ENCODE results near the gene GCK. TPM values are rescaled to one million over a fixed set of nuclear protein-coding genes. Genes with fewer than 3 reads are reported as not detected.
"Not testable (repeated sequence)": the region's sequence is repeated elsewhere in the genome, so short reads cannot be mapped to it uniquely, and the experiment has no call there.

GCK gene
- total RNA-seq, 2 experiments from 2014 or later = 2.1 to 3.3 TPM

DNA sequence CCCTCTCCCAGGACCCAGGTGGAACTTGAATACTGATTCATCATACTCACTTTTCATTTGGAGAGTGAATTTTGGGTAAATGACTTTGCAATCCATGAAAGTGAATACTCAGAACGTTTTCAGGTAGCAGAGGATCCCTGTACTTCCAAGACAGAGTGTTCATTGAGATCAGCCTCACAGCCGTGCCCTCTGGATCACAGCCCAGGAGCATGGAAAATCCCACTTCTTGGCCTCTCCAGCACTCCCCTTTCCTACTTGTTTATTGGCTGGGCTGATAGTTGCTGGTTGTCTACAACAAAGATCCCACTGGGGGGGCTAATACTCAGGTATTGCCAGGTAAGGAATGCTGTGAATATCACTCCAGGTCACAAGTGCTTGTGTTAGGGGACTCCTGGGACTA lies 5.9 kb downstream of the GCK start:
- no peaks in the 10 kb centered on the region for H3K4me1 Mint-ChIP-seq (ENCODE audit: low read depth)
- intact Hi-C loops (cut with micrococcal nuclease) = no loop called here

DNA sequence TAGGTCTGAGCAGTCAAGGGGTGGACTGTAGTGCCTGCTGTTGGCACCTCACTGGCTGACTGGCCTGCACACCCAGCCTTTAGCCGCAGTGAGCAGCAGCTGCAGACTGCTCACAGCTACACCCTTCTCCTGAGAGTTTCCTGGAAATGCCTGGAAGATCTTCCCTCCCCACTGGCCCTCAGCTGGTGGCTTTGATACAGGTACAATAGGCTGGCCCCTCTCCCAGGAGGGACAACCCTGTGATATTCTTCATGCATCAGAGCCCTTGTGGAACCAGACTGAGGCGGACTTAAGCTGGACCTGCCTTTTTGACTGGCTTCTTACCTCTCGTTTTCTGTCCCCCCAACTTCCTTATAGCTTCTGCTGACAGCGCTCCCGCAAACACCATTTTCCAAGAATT lies 6.4 kb downstream of the GCK start:
- Mint-ChIP-seq H3K4me1 (ENCODE audit: low read depth) (no peaks in the 10 kb centered on the region), H3K27me3 (ENCODE audit: low read depth) (no peaks in the 10 kb centered on the region), H3K4me3 (no peak overlapping the region), H3K9me3 (peaks cover 6% of the 10 kb centered on the region), H3K36me3 (ENCODE audit: low read depth) (no peaks in the 10 kb centered on the region), H3K27ac (no peak overlapping the region)
- intact Hi-C loops (cut with micrococcal nuclease) = no loop called here
- DNase-seq = no peak
- CTCF ChIA-PET = no interaction called here

More for the DNA sequence above, 5.9 kb downstream of the GCK start:
- CTCF ChIA-PET = no interaction called here
- peaks cover 6% of the 10 kb centered on the region for H3K9me3 Mint-ChIP-seq
- H3K27ac Mint-ChIP-seq = no peak overlapping the region
- no peaks in the 10 kb centered on the region for H3K36me3 Mint-ChIP-seq (ENCODE audit: low read depth)
- DNase-seq = no peak
- no peaks in the 10 kb centered on the region for H3K27me3 Mint-ChIP-seq (ENCODE audit: low read depth)
- no peak overlapping the region for H3K4me3 Mint-ChIP-seq

DNA sequence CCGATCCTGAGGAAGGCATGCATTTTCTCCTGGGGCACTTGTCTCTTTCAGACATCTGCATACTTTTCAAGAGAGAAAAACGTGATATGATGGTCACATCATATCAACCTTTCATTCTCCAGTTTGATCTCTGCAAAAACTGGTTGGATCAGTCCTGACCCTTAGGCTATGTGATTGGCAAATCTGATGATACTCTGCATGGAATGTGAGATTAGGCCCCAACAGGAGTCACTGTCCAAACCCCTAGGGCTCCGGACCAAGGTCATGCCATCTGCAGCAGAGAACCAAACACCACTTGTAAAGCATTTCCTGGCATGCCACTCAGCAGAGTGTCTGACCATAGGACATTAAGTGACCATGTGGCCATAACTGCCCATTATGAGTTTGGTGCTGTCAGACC lies 8.6 kb downstream of the GCK start:
- DNase-seq = no peak
- Mint-ChIP-seq H3K4me3 (no peak overlapping the region), H3K27ac (no peak overlapping the region), H3K4me1 (ENCODE audit: low read depth) (no peaks in the 10 kb centered on the region), H3K36me3 (ENCODE audit: low read depth) (no peaks in the 10 kb centered on the region), H3K27me3 (ENCODE audit: low read depth) (peaks cover 2% of the 10 kb centered on the region), H3K9me3 (peaks cover 6% of the 10 kb centered on the region)
- CTCF ChIA-PET = no interaction called here
- intact Hi-C loops (cut with micrococcal nuclease) = no loop called here

DNA sequence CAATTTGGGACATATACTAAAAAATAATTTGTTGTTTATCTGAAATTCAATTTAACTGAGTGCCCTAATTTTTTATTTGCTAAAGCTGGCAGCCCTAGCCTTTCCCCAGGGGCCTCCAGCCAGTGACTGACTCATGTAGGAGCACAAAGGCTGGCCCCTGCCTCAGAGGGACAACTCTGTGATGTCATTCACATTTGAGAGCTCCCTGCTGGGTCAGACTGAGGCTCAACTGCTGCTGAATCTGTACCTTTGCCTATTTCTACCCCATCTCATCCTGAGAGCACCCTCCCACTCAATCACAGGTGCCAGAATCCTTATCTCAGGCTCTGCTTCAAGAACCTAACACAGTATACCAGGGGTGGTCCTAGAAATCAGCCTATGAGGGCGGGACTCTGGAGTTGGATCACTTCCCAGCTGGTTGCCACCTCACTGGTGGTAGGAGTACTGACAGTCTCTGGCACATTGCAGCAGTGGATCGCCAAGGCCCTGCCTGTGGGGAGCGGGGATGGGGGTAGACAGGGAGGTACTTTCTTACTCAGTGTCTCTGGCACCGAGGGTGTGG lies 11.6 kb downstream of the GCK start:
- H3K4me3 Mint-ChIP-seq = no peak overlapping the region
- no peaks in the 10 kb centered on the region for H3K4me1 Mint-ChIP-seq (ENCODE audit: low read depth)
- no peak for DNase-seq
- intact Hi-C loops (cut with micrococcal nuclease) = no loop called here
- H3K27me3 Mint-ChIP-seq (ENCODE audit: low read depth) = peaks cover 2% of the 10 kb centered on the region
- H3K9me3 Mint-ChIP-seq = peaks cover 2% of the 10 kb centered on the region
- no peaks in the 10 kb centered on the region for H3K36me3 Mint-ChIP-seq (ENCODE audit: low read depth)
- H3K27ac Mint-ChIP-seq = no peak overlapping the region
- CTCF ChIA-PET = no interaction called here

DNA sequence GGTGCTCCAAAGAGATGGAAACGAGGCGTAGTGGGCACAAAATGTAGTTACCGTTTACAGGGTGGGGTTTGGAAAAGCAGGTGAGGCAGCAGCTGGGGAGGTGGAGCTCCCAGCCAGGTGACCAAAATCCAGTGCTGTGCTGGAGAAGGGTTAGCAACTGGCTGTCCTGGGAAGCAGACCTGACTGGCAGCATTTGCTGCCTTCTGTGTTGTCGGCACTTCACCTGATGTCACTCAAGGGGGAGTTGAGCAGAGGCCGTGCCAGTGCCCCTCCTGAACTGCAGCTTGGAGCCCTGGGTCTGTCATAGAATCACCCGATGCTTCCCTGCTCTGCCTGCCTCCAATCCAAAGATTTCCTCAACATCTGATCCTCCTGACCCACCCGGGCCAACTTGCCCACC lies 12.8 kb downstream of the GCK start:
- intact Hi-C loops (cut with micrococcal nuclease) = no loop called here
- peaks cover 2% of the 10 kb centered on the region for H3K27me3 Mint-ChIP-seq (ENCODE audit: low read depth)
- H3K36me3 Mint-ChIP-seq (ENCODE audit: low read depth) = no peaks in the 10 kb centered on the region
- no peak for DNase-seq
- no peaks in the 10 kb centered on the region for H3K9me3 Mint-ChIP-seq
- no peak overlapping the region for H3K27ac Mint-ChIP-seq
- CTCF ChIA-PET = interaction anchor here (1.2 kb wide), 1 partner anchor 19 kb away, joined by 4 read pairs; no protein-coding TSS in a partner anchor
- no peaks in the 10 kb centered on the region for H3K4me1 Mint-ChIP-seq (ENCODE audit: low read depth)
- H3K4me3 Mint-ChIP-seq = no peak overlapping the region

DNA sequence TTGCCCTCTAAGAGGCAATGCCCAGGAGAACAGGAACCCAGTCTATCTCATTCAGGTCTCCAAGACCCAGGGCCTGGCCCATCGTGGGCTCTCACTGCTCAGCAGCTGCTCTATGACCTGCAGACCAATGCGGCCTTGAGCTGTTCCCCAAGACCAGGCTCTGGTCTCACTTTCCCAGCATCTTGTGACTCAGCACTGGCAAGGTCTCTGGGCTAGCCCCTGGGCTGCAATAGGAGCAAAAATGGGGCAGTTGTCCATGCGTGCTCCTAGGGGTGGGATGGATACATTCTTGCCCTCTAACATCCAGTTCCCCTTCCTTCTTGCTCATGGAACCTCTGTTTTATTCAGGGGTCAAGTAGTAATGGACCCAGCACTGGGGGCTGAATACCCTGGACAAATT lies 13.5 kb downstream of the GCK start:
- DNase-seq = no peak
- Mint-ChIP-seq H3K4me1 (ENCODE audit: low read depth) (no peaks in the 10 kb centered on the region), H3K27ac (no peak overlapping the region), H3K9me3 (no peaks in the 10 kb centered on the region), H3K27me3 (ENCODE audit: low read depth) (peaks cover 2% of the 10 kb centered on the region), H3K36me3 (ENCODE audit: low read depth) (no peaks in the 10 kb centered on the region), H3K4me3 (no peak overlapping the region)
- intact Hi-C loops (cut with micrococcal nuclease) = no loop called here
- CTCF ChIA-PET = interaction anchor here (1.2 kb wide), 1 partner anchor 20 kb away, joined by 4 read pairs; no protein-coding TSS in a partner anchor

DNA sequence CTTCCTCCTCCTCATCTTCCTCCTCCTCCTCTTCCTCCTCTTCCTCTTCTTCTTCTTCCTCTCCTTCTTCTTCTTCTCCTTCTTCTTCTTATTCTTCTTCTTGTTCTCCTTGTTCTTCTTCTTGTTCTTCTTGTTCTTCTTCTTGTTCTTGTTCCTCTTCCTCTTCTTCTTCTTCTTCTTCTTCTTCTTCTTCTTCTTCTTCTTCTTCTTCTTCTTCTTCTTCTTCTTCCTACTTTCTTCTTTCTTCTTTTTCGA lies 14.6 kb downstream of the GCK start:
- H3K36me3 Mint-ChIP-seq (ENCODE audit: low read depth); DNase-seq; H3K9me3 Mint-ChIP-seq; H3K27ac Mint-ChIP-seq; H3K4me1 Mint-ChIP-seq (ENCODE audit: low read depth); CTCF ChIA-PET; intact Hi-C loops (cut with micrococcal nuclease); H3K27me3 Mint-ChIP-seq (ENCODE audit: low read depth); H3K4me3 Mint-ChIP-seq: not testable (repeated sequence)

DNA sequence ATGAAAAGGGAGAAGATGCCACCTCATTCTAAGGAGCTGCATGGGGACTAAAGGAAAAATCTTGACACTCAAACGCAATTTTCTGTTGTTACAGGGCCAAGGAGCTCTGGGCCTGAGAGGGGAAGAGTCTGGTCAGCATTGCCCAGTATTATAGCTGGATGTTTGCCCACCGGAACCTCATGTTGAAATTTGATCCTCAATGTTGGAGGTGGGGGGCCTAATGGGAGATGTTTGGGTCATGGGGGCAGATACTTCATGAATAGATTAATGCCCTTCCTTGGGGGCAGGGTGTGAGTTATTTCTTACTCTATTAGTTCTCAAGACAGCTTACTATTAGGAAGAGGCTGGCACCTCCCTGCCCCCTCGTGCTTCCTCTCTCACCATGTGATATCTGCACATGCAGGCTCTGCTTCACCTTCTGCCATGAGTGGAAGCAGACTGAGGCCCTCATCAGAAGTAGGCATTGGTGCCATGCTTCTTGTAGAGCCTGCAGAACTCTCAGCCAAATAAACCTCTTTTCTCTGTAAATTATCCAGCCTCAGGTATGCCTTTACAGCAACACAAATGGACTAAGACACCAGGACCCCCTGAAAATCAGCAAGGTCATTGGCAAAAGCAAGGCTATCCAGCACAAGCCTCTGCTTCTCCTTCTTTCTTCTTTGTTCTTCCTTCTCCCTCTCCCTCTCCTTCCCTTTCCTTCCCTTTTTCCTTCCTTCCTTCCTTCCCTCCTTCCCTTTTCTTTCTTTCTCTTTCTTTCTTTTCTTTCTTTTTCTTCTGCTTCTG lies 15.1 kb downstream of the GCK start:
- Mint-ChIP-seq H3K27ac (no peak overlapping the region), H3K4me3 (no peak overlapping the region), H3K9me3 (no peaks in the 10 kb centered on the region), H3K27me3 (ENCODE audit: low read depth) (peaks cover 2% of the 10 kb centered on the region), H3K4me1 (ENCODE audit: low read depth) (no peaks in the 10 kb centered on the region), H3K36me3 (ENCODE audit: low read depth) (no peaks in the 10 kb centered on the region)
- intact Hi-C loops (cut with micrococcal nuclease) = no loop called here
- CTCF ChIA-PET = no interaction called here
- no peak for DNase-seq

DNA sequence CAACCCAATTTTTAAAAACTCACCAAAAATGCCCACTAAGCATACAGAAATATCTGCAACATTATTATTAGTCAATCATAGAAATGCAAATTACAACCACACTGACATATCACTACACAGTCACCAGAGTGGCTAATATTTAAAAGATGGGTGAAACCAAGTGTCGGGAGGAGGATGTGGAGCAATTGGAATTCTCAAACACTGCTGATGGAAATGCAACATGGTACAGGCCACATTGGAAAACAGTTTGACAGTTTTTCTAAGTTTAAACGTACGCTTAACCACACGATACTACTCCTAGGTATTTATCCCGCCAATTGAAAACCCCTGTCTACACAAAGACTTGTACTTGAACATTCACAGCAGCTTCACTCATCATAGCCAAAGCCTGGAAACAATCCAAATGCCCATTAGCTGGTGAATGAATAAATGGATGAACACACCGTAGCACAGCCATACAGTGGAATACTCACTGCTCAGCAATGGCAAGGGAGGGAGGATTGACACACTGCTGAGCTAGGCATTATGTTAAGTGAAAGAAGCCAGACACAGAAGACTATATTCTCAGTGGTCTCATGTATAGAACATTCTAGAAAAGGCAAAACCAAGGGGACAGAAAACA lies 16.3 kb downstream of the GCK start:
- Mint-ChIP-seq H3K9me3 (no peaks in the 10 kb centered on the region), H3K27ac (no peak overlapping the region), H3K36me3 (ENCODE audit: low read depth) (no peaks in the 10 kb centered on the region), H3K27me3 (ENCODE audit: low read depth) (peaks cover 2% of the 10 kb centered on the region), H3K4me3 (no peak overlapping the region), H3K4me1 (ENCODE audit: low read depth) (peaks cover under 1% of the 10 kb centered on the region)
- intact Hi-C loops (cut with micrococcal nuclease) = no loop called here
- CTCF ChIA-PET = interaction anchor here (0.9 kb wide), 1 partner anchor 23 kb away, joined by 3 read pairs; no protein-coding TSS in a partner anchor
- no peak for DNase-seq

DNA sequence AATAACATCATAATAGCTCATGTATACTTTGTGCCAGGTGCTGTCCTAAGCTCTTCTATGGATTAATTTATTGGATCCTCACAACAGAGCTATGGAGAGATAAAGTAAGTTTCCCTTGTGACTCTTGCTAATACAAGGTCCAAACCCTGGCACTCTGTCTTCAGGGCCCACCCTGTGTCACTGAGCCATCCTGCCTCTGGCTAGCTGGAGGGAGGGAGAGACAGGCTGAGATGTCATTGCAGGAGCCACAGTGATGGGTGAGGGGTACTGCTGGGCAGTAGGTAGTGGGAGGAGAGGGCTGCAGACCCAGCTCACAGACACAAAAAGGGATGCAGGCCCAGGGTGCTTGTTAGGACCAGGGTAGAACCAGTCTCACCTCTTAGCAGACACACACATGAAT lies 16.9 kb downstream of the GCK start:
- H3K27ac Mint-ChIP-seq = no peak overlapping the region
- CTCF ChIA-PET = interaction anchor here (0.9 kb wide), 1 partner anchor 23 kb away, joined by 3 read pairs; no protein-coding TSS in a partner anchor
- no peaks in the 10 kb centered on the region for H3K9me3 Mint-ChIP-seq
- intact Hi-C loops (cut with micrococcal nuclease) = no loop called here
- peaks cover 2% of the 10 kb centered on the region for H3K27me3 Mint-ChIP-seq (ENCODE audit: low read depth)
- no peak for DNase-seq
- no peak overlapping the region for H3K4me3 Mint-ChIP-seq
- peaks cover 6% of the 10 kb centered on the region for H3K4me1 Mint-ChIP-seq (ENCODE audit: low read depth)
- H3K36me3 Mint-ChIP-seq (ENCODE audit: low read depth) = no peaks in the 10 kb centered on the region

DNA sequence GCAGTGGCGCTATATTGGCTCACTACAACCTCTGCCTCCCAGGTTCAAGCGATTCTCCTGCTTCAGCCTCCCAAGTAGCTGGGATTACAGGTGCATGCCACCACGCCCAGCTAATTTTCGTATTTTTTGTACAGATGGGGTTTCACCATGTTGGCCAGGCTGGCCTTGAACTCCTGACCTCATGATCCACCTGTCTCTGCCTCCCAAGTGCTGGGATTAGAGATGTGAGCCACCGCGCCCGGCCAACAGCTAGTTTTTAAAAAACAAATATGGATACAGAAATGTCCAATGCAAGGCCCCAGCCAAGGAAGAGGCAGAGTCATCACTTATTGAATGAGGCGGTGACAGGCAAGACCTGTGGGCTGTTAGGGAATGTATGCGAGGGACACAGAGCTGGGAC lies 17.3 kb downstream of the GCK start:
- H3K4me3 Mint-ChIP-seq; intact Hi-C loops (cut with micrococcal nuclease); H3K36me3 Mint-ChIP-seq (ENCODE audit: low read depth); H3K9me3 Mint-ChIP-seq; H3K4me1 Mint-ChIP-seq (ENCODE audit: low read depth); H3K27me3 Mint-ChIP-seq (ENCODE audit: low read depth); DNase-seq; H3K27ac Mint-ChIP-seq: not testable (repeated sequence)
- CTCF ChIA-PET = interaction anchor here (0.9 kb wide), 1 partner anchor 24 kb away, joined by 3 read pairs; no protein-coding TSS in a partner anchor

DNA sequence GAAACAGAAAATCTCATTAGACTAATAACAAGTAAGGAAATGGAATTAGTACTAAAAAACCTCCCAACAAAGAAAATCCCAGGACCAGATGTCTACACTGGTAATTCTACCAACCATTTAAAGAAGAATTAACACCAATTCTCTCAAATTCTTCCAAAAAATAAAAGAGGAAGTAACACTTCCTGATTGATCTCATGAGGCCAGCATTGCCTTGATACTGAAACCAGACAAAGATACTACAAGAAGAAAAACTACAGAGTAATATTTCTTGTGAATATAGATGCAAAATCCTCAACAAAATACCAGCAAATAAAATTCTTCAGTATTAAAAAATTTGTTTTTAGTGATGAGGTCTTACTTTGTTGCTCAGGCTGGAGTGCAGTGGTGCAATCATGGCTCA lies 21.3 kb downstream of the GCK start:
- no peak for DNase-seq
- Mint-ChIP-seq H3K27me3 (ENCODE audit: low read depth) (no peaks in the 10 kb centered on the region), H3K4me3 (no peak overlapping the region), H3K36me3 (ENCODE audit: low read depth) (no peaks in the 10 kb centered on the region), H3K27ac (no peak overlapping the region), H3K9me3 (peaks cover 2% of the 10 kb centered on the region), H3K4me1 (ENCODE audit: low read depth) (peaks cover 6% of the 10 kb centered on the region)
- CTCF ChIA-PET = no interaction called here
- intact Hi-C loops (cut with micrococcal nuclease) = no loop called here

DNA sequence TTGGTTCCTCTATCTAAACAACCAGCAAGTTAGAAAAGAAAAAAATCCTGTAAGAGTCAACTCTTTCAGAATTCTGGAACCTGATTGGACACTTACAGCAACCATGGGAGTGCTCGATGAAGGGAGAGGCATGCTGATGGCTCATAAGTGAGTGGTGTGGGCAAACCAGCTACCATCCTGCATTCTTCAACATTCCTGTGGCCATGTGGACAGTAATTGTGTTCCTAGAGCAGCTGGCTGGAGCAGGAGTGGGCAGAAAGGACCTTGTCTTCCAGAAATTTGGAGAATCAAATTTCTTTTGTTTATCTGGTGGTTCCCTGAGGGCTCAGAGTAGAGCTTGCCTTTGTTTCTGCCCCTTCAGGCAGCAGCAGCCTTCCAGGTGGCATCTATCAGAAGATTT lies 25.6 kb downstream of the GCK start:
- H3K9me3 Mint-ChIP-seq = peaks cover 2% of the 10 kb centered on the region
- H3K27ac Mint-ChIP-seq = no peak overlapping the region
- no peaks in the 10 kb centered on the region for H3K36me3 Mint-ChIP-seq (ENCODE audit: low read depth)
- H3K4me3 Mint-ChIP-seq = no peak overlapping the region
- CTCF ChIA-PET = interaction anchor here (0.9 to 1.8 kb wide), 2 partner anchors 33 to 98 kb away, joined by 4 to 5 read pairs; no protein-coding TSS in a partner anchor
- DNase-seq = no peak
- H3K4me1 Mint-ChIP-seq (ENCODE audit: low read depth) = peaks cover 6% of the 10 kb centered on the region
- no peaks in the 10 kb centered on the region for H3K27me3 Mint-ChIP-seq (ENCODE audit: low read depth)
- intact Hi-C loops (cut with micrococcal nuclease) = no loop called here

All from activated naive CD4-positive, alpha-beta T cell treated with anti-CD3 and anti-CD28 coated beads for 36 hours (primary cell).